Hepatocyte (in vitro differentiated cells): ENCODE data around the gene BMPR1A.

ENCODE experiments used
- EZH2 ChIP-seq: fragments of 200-600 bp; sonication (generic); IDR thresholded peaks from 2 replicates; pipeline ENCODE4 v1.6.1; 2016; ENCODE audit warnings: antibody characterized with exemption, mild to moderate bottlenecking, borderline replicate concordance
- EZH2phosphoT487 ChIP-seq: fragments of 200-600 bp; sonication (generic); IDR thresholded peaks from one replicate; pipeline ENCODE4 v1.6.1; 2018; ENCODE audit warnings: antibody characterized with exemption, mild to moderate bottlenecking, low read depth, moderate library complexity; ENCODE audit not compliant: unreplicated experiment, severe bottlenecking
- TF ChIP-seq, protein P1 (sequence below): fragments of 200-600 bp; sonication (generic); IDR thresholded peaks from 2 replicates; pipeline ENCODE4 v1.5.1; 2016; ENCODE audit warnings: antibody characterized with exemption, mild to moderate bottlenecking; ENCODE audit not compliant: poor library complexity

DNA sequence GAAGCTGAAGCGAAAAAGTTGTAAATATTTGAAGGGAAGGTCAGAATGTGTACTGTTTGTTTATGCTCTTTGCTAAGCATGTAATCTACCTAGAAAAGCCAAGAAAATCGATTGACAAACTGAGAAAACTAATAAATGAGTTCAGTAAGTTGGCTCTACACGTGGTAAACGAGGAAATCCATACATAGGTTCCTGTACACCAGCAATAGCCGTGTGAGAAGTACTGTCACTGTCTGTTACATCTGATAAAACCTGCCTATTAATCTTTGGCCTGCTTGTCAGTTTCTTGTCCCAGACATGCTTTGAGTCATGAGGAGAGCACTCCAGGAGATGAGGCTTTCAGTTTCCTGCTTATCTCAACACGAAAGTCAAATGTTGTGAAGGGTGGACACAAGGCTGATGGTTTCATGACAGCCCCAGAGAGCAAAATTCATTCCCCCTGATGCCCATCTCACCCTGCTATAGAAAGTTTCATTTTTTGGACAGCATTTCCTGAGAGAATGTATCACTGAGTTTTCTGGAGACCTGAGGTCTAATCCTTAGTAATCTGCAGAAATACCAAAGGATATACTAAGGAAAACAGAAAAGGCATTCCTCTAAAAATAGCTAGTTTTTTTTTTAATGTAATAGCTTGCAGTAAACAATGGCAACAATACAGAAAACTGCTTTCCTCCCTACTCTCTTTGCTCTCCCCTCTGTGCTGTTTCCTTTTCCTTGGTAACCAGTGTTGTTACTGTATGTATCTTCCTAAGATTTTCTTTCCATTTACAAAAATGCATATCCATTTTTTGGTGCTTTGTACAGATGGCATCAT, 18.8 kb downstream of the BMPR1A start:
- TF ChIP-seq, protein P1, sequence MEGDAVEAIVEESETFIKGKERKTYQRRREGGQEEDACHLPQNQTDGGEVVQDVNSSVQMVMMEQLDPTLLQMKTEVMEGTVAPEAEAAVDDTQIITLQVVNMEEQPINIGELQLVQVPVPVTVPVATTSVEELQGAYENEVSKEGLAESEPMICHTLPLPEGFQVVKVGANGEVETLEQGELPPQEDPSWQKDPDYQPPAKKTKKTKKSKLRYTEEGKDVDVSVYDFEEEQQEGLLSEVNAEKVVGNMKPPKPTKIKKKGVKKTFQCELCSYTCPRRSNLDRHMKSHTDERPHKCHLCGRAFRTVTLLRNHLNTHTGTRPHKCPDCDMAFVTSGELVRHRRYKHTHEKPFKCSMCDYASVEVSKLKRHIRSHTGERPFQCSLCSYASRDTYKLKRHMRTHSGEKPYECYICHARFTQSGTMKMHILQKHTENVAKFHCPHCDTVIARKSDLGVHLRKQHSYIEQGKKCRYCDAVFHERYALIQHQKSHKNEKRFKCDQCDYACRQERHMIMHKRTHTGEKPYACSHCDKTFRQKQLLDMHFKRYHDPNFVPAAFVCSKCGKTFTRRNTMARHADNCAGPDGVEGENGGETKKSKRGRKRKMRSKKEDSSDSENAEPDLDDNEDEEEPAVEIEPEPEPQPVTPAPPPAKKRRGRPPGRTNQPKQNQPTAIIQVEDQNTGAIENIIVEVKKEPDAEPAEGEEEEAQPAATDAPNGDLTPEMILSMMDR: no peak
- no peak for TF ChIP-seq EZH2
- no peak for TF ChIP-seq EZH2phosphoT487
